Measurements from ENCODE around the gene WDR1.

DNA sequence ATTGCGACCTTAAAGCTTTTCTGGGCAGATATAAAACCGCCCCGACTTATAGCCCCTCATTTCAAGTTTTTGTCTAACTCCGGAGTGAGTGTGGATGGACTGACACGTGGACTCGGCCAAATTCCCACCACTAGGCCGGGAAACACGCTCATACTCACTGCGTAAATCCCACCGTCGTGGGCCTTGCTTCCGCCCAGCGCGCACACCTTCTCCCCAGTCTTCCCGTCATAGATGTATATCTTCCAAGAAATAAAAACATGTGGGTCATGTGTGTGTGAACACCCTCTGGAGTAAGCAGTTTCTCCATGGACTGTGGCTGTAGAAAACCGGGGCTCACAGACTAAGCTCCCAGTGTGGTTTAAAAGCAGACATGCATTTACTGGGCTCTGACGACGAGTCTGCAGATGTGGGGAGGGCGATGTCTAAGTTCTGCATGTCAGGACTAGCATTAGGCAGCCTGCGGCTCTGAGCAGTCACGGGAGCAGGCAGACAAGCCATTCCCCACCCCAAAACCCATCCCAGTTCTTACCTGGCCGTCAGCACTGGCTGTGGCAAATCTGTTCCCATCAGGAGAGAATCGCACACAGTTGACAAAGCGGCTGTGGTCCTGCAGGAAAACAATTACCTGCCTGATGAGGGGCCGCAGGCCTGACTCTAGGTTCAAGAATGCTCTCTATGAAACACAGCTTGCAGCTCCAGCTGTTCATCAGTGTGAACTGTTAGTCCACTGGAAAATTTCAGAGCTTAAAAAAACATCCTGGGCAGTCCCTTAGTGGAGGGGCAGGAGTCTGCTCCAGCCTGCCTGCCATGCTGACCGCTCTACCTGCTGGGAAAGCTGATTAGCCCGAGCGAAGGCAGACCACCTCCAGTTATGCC, 28.2 kb downstream of the WDR1 start:
- no peak for TF ChIP-seq CTCF (IDR thresholded peaks at IDR 0.05)
- TF ChIP-seq POLR2A (IDR thresholded peaks at IDR 0.05), result no peak

Data from thyroid gland (tissue), 4 donors.